ENCODE results near the gene ALDH1A1. TPM values are rescaled to one million over a fixed set of nuclear protein-coding genes. Genes with fewer than 3 reads are reported as not detected.

The ALDH1A1 gene
- total RNA-seq, 3 donors from 2014 or later (not counting 1 experiment from before 2014, with no cell fraction given), result 0.57 to 1.7 TPM; not detected in 1

DNA sequence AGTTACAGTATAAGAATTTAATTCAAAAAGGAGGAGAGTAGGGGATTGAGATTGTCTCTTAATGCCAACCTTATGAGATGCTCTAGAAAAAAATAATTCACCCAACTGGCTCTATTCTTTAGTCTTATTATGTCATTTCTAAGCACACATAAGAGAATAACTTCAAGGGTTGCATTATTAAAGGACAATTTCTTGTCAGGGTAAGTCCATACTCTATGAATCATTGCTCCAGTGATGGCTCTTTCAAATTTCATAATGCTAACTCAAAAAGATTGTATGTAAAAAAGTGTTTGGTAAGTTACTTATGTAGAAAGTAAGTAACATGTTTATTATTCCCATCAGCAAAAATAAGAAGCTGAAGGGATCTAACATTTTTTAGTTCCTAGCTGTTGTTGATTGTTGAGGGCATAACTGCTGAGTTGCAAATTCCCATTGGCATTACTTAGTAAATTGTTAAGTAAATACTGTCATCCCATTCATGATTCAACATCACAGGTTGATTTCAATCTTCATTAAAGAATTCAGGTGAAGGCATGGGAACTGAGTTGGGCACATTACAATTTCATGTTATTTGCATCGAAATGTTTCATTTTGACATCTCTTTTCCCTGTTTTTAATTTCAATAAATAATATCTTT lies 28.6 kb downstream of the ALDH1A1 start:
- Mint-ChIP-seq H3K9me3 (no peaks in the 10 kb centered on the region), H3K4me3 (no peak overlapping the region), H3K36me3 (no peaks in the 10 kb centered on the region), H3K4me1 (no peaks in the 10 kb centered on the region), H3K27me3 (ENCODE audit: low read depth in 2 of 2) (peaks cover 3 to 7% of the 10 kb centered on the region in 2 donors), H3K27ac (no peak overlapping the region)
- DNase-seq (no peak), ATAC-seq (no peak)
- Histone ChIP-seq H3K9me3 (ENCODE audit: control insufficient read depth, insufficient read depth, low read length) (no peaks in the 10 kb centered on the region), H3K27me3 (ENCODE audit: control insufficient read depth, insufficient read depth, low read length) (no peaks in the 10 kb centered on the region), H3K4me3 (ENCODE audit: low read length) (no peak overlapping the region), H3K36me3 (ENCODE audit: control insufficient read depth, insufficient read depth, low read length) (no peaks in the 10 kb centered on the region), H3K4me1 (ENCODE audit: control insufficient read depth, insufficient read depth, low read length) (no peaks in the 10 kb centered on the region), H3K27ac (ENCODE audit: low read length) (no peak overlapping the region)
- no CpG with 5 or more reads among the region's 1 CpG for WGBS (ENCODE audit: insufficient coverage)
- intact Hi-C loops (cut with micrococcal nuclease), result no loop called here
- TF ChIP-seq, protein P1, sequence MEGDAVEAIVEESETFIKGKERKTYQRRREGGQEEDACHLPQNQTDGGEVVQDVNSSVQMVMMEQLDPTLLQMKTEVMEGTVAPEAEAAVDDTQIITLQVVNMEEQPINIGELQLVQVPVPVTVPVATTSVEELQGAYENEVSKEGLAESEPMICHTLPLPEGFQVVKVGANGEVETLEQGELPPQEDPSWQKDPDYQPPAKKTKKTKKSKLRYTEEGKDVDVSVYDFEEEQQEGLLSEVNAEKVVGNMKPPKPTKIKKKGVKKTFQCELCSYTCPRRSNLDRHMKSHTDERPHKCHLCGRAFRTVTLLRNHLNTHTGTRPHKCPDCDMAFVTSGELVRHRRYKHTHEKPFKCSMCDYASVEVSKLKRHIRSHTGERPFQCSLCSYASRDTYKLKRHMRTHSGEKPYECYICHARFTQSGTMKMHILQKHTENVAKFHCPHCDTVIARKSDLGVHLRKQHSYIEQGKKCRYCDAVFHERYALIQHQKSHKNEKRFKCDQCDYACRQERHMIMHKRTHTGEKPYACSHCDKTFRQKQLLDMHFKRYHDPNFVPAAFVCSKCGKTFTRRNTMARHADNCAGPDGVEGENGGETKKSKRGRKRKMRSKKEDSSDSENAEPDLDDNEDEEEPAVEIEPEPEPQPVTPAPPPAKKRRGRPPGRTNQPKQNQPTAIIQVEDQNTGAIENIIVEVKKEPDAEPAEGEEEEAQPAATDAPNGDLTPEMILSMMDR (IDR thresholded peaks at IDR 0.05), result no peak

DNA sequence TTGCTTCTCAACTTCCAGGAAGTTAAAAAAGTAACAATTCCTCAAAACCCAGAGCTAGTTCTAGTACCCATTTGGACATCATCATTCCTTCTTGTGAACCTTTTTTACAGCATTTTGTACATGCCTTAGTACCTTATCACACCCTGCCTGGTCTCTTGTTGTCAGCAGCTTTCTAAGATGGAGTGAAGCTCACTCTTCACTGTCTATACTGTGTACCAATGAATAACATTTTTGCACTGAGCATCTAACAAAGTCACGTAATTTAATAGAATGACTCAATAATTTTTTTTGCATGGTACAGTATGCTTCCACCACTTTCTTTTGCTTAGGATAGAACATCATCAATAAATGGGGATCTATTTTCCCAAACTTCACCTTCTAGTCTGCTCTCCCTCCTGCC lies 29.8 kb downstream of the ALDH1A1 start:
- ATAC-seq (no peak), DNase-seq (no peak)
- H3K4me3 ChIP-seq (ENCODE audit: low read length), result no peak overlapping the region
- H3K9me3 ChIP-seq (ENCODE audit: control insufficient read depth, insufficient read depth, low read length), result no peaks in the 10 kb centered on the region
- Mint-ChIP-seq H3K4me3 (no peak overlapping the region), H3K27ac (no peak overlapping the region), H3K27me3 (ENCODE audit: low read depth in 2 of 2) (peaks cover 4 to 8% of the 10 kb centered on the region in 2 donors), H3K36me3 (no peaks in the 10 kb centered on the region), H3K9me3 (no peaks in the 10 kb centered on the region), H3K4me1 (no peaks in the 10 kb centered on the region)
- intact Hi-C loops (cut with micrococcal nuclease), result no loop called here
- no peaks in the 10 kb centered on the region for H3K4me1 ChIP-seq (ENCODE audit: control insufficient read depth, insufficient read depth, low read length)
- TF ChIP-seq, protein P1 (IDR thresholded peaks at IDR 0.05), result no peak
- H3K27ac ChIP-seq (ENCODE audit: low read length), result no peak overlapping the region
- 100% methylated on average over 1 of the region's 1 CpG for WGBS (ENCODE audit: insufficient coverage)
- no peaks in the 10 kb centered on the region for H3K27me3 ChIP-seq (ENCODE audit: control insufficient read depth, insufficient read depth, low read length)
- no peaks in the 10 kb centered on the region for H3K36me3 ChIP-seq (ENCODE audit: control insufficient read depth, insufficient read depth, low read length)

DNA sequence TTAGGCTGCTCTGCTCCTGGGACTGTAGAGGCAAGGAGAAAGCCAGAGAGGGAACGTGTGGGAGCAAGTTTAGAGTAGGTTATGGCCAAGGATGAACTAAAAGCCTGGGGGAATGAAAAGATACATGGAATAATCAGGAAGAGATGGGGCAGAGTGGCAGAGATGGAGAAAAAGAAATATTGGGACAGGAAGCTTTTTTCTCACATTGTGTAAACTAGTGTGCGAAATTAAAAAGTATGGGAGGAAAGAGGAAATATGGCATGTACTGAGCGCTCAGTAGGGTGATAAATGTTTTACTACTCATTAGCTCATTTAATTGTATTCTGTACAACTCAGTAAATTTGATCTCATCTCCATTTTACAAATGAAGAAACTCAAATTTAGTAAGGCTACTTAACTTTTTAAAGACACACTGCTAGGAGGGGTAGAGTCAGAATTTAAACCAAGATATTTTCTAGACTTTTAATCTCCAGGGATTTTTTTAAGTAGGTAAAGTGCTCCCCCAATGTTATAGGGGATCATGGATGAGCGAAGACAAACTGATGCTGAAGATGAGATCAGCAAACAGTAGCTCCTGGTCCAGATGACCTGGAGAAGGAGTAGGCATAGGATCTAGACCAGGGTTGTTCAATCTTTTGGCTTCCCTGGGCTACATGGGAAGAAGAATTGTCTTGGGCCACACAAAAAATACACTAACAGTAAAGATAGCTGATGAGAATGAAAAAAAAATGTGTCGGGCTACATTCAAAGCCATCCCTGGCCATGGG lies 30.8 kb downstream of the ALDH1A1 start:
- H3K4me1 ChIP-seq (ENCODE audit: control insufficient read depth, insufficient read depth, low read length), result no peaks in the 10 kb centered on the region
- WGBS (ENCODE audit: insufficient coverage), result 85% methylated on average over 4 of the region's 5 CpGs
- H3K27ac Mint-ChIP-seq, result no peak overlapping the region
- H3K9me3 Mint-ChIP-seq, result no peaks in the 10 kb centered on the region
- H3K4me3 Mint-ChIP-seq, result no peak overlapping the region
- H3K36me3 Mint-ChIP-seq, result no peaks in the 10 kb centered on the region
- H3K36me3 ChIP-seq (ENCODE audit: control insufficient read depth, insufficient read depth, low read length), result no peaks in the 10 kb centered on the region
- H3K27ac ChIP-seq (ENCODE audit: low read length), result no peak overlapping the region
- no peaks in the 10 kb centered on the region for H3K27me3 ChIP-seq (ENCODE audit: control insufficient read depth, insufficient read depth, low read length)
- H3K4me3 ChIP-seq (ENCODE audit: low read length), result no peak overlapping the region
- peaks cover 4 to 8% of the 10 kb centered on the region in 2 donors for H3K27me3 Mint-ChIP-seq (ENCODE audit: low read depth in 2 of 2)
- intact Hi-C loops (cut with micrococcal nuclease), result no loop called here
- ATAC-seq, result no peak
- no peak for DNase-seq
- H3K4me1 Mint-ChIP-seq, result no peaks in the 10 kb centered on the region
- TF ChIP-seq, protein P1 (IDR thresholded peaks at IDR 0.05), result no peak
- H3K9me3 ChIP-seq (ENCODE audit: control insufficient read depth, insufficient read depth, low read length), result no peaks in the 10 kb centered on the region

Measured in natural killer cell (primary cell).